NCI-H524 treated with DMSO at 0.1 percent for 48 hours (cell line): Measurements from ENCODE around the gene DRC7.
"Not testable (repeated sequence)": the region's sequence is repeated elsewhere in the genome, so short reads cannot be mapped to it uniquely, and the experiment has no call there.

Source experiments
- DNase-seq: peaks from one replicate; lab custom pipeline; 2025; lab: John Stamatoyannopoulos, UW

DRC7 gene

DNA sequence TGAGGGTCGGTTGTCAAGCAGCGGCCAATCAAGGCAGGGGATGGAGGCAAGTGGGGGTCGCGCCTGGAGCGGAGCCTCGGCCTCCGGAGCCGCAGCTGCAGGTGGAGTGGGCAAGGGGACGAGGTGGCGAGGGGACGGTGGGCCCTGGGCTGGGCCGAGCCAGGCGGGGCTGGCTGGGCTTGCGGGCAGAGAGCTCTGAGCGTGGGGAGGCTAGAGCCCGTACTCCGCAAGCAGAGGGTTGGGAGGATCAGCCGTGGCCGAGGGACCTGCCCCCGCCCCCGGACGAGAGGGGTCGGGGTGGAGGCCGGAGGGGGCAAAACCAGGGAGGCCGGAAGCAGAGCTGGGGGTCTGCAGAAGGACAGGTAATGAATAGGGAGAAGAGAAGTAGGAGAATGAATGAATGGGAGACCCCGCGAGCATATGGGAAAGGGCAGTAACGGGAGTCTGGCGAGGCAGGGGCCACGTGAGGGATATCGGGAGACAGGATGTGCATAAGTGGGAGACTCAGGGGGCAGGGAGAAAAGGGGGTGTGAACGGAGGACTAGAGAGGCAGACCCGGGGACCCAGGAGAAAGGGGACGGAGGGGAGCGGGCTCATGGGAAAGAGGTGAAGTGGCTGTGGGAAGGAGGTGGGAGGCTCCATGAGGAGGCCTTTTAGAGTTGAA is 41.3 kb downstream of the DRC7 start, which contains the start of gene KATNB1:
Gene KATNB1 (plus strand): TSS at position 16 of the 664 bp plus-strand sequence. CDS start 1,474 bp downstream, outside the sequence.
- DNase-seq: no peak

DNA sequence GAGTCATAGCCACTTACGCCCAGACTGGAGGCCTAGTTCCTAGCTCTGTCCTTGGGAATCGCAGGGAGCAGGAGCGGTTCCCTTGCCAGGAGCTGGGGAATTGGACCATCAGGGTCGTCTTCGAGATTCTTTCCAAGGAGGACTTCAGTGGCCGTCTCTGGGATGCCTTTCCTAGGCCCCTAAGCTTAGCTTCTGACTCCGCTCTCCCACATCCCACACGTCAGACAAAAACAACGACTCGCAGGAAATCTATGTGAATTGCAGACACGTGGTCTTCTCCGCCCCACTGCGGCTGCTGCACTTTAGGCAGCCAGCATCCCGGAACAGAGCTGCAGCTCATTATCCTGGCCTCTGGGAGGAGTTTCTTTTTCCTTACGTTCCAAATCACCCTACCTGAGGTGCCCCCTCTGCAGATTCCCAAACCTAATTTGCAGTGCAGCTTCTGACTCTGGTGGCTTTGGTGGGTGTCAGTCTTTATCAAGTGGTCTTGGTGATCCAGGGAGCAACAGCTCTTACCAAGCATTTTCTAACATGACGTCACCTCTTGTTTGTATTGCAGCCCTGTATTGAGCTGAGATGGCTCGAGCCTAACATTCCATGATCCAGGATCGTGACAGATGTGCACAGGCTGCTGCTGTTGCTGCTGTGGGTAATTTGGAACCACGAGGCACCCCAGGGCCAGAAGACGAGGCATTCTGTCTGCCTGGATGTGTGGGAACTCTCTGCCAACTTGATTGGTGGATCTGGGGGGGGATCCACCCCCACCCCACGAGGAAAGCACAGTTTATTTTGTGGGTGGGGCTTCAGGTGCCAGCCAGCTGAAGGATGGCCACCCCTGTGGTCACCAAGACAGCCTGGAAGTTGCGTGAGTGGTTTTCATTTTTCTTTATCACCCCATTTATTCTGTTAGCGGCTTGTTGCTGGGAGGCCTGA is 42.1 kb downstream of the DRC7 start:
- no peak for DNase-seq

DNA sequence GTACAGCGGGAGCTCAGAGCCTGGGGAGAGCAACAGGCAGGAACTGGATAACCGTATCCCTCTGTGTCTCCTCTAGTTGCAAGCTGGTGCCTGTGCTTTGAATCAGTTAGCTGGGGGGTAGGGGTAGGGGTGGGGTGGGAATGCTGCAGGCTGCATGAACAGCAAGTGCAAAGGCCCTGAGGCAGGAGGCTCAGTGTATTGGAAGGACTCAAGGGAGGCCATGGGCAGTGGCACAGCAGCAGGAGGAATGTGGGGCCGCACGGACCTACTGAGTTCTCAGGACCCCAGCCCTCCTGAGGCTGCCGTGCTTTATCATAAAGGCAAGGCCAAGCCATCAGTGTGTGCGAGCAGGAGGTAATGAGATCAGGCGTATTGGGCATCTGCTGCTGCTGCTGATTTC is 44.2 kb downstream of the DRC7 start:
- no peak for DNase-seq

DNA sequence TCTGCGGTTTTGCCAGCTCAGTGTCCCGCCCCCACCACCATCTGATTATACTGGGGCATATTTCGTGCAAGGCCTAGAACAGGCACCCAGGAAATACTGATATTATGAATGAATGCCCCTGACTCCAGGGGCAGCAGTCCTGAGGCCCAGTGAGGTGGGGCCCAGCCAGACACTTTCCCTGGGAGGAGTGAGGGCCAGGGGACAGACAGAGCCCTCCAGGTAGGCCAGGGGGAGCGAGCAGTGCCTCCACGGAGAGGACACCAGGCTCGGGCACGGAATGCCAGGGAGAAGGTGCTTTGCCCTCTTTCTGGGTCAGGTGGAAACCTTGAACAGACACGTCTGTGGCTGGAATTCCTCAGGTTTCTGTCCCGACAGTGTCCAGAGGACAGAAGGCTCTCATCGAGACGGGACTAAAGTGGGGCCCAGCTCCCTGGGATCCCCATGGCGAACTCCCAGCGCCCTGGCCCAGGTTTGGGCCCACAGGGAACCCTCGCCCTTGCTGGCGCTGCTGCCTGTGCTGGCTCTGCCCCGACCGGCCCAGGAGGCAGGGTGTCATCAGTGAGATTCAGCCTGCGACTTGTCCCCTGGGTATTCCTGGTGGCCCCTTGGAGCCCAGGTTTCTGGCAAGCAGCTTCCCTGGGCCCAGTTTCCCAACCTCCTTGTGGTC is 45.3 kb downstream of the DRC7 start:
- DNase-seq: no peak

DNA sequence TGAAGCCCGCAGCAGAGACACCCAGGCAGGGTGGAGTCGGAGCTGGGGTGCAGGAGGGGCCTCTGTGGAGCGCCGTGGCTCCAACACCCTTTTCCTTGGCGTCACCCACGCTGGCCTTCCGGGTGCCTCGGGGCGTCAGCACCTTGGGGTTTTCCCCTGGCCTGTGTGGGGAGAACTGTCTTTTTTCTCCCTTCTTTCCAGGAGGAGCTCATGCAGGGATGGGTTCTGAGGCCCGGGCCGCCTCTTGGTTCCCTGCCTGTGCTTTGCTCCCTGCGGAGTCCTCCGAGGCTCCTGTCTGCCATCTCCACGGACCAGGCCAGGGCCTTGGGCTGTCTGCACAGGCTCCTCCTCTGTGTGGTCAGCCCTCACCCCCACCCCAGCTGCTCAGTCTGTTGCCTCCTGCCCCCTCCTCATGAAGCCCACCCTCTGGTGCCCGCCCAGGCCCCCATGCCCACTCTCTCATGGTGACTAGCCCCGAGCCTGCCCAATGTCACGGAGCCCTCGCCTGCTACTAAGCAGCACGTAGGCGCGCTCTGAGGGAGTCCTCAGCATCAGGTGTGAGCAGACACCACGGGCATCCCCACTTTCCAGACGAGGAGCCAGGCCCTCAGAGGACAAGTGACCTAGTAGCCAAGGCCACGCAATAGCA is 45.9 kb downstream of the DRC7 start:
- DNase-seq: no peak

DNA sequence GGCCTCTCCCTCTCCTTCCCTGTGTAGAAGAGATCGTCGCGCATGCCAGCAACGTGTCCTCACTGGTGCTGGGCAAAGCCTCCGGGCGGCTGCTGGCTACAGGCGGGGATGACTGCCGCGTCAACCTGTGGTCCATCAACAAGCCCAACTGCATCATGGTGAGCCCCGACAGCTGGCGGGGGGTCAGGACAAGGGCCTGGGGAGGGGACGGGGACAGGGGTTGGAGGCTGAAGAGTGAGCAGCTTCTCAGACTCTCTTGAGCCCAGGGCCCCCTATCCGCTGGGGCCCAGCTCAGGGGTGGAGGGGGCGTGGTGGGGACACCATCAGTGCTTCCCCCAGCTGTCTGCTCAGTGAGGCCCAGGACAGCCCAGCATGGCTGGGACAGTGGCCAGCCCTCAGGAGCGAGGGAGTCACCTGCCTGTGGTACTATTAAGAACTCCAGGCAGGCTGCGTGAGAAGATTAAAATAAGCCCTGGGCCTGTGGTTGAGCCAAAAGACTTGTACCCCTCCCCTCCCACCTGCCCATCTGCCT is 47.1 kb downstream of the DRC7 start:
- peak; percentile 91 for DNase-seq

DNA sequence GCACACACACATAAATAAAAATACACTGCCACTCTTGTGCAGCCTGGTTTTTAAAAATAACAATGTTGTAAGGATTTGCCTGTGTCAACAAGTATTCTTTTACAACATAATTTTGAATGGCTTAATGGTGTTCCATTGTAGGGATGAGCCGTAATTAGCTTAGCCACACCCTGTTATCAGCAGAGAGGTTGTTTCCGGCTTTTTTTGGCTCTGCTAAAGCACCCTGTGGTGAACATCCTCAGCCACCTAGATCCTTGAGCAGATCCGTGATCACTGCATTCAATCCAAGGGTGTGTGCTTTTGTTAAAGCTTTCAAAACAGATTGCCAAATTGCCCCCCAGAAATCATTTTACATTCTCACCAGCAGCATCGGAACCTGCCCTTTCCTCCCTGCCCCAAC is 47.9 kb downstream of the DRC7 start:
- no peak for DNase-seq

DNA sequence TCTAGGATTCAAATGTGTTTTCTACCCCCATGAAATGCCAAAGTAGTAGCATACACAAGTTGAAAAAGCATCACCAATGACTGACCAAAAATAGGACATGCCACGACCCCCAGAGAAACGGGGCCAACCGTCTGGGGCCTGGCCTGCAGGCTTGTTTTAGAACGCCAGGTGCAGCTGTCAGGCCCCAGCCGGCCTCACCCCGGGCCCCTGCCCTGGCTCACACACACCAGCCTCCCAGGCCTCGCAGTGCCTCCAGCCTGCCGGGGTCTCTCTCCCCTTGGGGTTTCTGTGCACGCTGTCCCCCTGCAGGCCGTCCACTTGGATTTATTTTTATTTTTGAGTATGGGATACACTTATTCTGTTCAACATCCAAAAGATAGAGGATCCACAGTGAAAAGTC is 48.9 kb downstream of the DRC7 start:
- no peak for DNase-seq

DNA sequence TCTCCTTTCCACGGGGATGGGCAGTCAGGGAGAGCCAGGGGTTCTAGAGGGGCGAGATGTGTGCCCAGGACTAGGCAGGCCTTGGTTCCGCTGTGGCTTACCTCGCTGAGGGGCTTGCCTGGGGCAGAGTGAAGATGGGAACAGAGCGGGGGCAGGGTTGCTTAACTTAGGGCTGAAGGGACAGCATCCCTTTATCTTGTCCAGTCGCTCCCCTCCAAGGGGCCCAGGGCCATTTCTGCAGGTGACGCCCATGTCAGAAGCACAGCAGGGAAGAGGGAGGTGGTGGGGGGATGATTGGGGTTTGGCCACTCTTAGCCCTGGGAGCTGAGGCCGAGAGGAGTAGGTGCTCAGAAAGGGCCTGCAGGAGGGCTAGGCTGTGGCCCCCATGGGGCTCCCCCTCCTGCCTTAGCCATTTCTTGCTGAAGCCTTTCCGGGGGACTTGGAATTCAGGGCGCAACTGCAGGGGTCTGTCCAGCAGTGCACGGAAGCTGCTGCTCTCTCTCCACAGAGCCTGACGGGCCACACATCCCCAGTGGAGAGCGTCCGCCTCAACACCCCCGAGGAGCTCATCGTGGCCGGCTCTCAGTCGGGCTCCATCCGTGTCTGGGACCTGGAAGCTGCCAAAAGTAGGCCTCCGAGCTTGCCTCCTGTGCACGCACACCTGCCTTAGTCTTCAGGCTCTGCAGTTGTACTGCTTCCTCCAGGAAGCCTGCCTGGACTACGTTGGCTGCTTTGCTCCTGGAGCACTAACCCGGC is 49.5 kb downstream of the DRC7 start:
- DNase-seq: no peak

DNA sequence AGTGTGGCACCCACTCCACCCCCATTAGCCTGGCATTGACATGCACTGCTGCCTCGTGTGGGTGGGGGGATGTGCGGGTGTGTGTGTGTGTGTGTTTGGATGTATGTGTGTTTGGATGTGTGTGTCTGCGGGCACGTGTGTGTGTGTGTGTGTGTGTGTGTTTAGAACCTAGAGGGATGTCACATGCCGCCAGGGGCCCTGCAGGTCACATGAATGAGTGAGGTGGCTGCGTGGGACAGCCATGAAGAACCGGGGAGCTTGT is 50.0 kb downstream of the DRC7 start:
- DNase-seq: no peak

DNA sequence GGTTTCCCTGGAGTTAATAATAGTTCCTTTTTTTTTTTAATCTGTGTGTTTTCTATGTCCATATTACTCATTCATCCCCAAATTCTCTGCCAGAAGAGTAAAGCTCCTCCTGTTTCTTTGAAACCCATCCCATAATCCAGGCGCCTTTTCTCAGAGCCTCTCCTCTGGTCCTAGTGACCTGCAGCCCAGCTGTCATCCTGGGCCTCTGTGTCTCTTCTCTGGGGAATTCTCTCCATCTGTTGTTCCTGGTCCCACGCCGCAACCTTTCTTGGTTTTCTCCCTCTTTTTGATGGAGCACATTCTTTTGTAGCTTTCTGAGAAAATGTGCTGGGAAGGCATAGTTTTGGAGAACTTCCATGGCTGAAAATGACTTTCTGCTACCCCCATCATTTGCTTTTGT is 51.2 kb downstream of the DRC7 start:
- peak; percentile 42 for DNase-seq

DNA sequence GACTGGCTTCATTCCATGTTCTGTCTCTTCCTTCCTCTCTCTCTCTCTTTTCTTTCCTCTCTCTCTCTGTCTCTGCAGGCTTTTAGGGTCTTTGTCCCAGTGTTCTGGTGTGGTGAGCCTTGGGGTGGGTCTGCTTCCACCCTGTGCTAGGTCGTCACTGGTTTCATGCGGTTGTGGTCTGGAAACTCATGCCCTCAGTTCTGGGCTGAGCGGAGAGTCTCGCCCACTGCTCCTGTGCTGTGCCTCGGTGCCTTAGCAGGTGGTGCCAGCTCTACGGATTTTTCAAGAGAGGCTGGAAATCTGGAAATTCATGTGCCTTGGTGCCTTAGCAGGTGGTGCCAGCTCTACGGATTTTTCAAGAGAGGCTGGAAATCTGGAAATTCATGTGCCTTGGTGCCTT is 51.7 kb downstream of the DRC7 start:
- DNase-seq: not testable (repeated sequence)

DNA sequence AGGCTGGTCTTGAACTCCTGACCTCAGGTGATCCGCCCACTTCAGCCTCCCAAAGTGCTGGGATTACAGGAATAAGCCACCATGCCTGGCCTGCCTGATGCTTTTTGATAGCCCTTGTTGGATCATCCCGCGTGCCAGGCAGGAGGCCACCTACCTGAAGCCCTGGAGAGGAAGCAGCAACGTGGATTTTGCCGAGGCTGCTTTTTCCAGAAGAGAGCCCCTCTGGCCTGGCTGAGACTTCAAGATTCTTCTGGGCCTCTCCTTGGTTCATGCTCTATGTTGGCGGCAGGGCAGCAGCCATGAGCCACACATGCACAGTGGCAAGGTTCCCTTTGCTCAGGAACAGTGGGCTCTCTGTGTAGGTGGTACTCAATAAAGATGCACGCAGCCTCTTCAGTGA is 52.5 kb downstream of the DRC7 start:
- DNase-seq: no peak

DNA sequence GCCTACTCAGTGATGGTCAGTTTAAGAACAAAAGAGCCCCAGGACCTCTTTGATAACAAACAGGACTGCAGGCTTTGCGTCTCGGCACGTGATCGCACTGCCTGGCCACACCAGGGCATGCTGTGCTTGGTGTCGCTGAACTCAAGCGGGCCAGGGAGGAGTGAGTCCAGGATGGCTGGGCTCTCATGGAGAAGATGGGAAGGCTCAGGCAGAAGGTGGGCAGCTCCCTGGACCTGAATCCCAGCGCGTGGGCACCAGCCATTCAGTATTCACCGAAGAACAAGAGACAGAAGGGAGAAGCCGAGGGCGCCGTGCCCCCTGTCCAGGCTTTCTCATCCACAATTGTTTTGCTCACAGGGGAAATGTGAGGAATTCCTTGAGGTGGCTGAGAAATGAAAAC is 52.9 kb downstream of the DRC7 start:
- no peak for DNase-seq

DNA sequence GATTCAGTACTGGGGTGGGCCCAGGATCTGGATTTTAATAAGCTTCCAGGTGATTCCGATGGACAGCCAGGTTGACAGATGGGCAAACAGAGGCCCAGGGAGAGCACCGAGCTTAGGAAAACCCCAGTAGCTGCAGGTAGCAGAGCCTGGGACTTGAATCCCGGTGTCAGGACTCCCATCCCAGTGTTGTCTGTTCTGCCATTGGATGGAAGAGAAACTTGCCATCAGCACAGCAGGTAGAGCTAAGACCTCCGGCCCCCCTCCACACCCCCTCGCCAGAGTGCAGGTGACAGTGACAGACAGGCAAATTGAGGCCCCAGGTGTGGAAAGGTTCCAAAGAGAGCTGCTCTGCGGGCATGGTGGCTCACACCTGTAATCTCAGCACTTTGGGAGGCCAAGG is 53.4 kb downstream of the DRC7 start:
- no peak for DNase-seq

DNA sequence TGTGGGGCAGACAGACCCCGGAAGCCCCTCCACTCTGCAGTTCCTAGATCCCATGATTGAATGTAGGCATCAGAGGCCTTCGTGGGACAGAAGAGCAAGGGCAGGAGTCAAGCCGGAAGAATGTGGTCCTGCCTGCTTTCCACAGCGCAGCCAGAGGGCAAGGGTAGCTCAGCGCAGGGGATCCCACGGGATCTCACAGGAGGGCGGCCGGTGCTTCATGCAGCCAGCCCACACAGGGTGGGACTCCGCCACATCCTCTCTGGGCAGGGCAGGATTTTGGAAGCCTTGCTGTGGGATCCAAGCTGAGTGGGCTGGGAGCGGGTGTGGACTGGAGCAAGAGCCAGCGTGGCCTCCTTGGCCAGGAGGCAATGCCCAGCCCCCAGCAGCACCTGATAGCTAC is 54.0 kb downstream of the DRC7 start:
- DNase-seq: no peak

DNA sequence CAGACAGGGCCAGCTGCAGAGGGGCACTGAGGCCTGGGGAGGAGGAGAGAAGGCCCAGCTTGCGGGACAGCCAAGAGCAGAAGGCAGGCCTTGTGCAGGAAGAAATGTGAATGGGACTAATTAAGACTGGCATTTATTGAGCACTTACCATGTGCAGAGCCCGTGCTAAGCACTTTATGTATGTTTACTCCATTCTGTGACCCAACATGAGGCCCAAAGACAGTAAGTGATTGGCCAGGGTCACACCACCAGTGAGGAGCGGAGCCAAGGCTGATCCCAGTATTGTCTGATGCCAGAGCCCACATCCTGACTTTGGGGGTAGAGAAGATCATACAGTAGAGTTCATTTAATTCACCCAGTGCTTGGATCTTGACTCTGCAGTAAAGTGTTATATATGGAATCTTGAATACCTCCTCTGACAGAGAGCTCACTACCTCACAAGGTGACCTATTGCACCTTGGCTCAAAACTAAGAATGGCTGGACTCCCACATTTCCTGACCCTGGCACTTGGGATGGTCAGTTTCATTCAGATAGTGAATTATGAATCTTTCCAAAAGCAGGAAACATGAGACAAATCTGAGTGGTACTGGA is 54.6 kb downstream of the DRC7 start:
- DNase-seq: no peak

DNA sequence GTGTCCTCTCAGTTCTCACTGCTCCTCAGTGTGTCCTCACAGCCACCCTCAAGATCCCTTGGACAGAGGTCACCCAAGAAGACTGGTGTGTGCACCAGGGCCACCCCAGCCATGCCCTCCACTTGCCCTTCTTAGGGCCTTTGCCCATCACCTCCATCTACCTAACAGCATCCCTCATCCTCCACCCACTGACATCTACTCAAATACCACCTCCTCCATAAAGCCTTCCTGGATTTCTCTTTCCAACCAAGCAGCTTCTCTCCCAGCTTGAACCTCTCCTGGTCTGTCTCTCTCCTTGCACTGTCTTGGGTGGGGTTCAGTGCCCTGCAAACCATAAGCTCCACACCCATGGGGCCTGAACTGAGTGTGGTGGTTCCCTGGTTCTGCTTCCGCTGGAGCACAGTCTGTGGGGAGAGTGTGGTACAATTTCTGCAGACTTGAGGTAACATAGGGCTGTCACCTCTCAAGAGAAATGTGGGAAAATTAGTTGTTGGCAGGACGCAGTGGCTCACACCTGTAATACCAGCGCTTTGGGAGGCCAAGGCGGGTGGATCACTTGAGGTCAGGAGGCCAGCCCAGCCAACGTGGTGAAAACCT is 55.3 kb downstream of the DRC7 start:
- no peak for DNase-seq

DNA sequence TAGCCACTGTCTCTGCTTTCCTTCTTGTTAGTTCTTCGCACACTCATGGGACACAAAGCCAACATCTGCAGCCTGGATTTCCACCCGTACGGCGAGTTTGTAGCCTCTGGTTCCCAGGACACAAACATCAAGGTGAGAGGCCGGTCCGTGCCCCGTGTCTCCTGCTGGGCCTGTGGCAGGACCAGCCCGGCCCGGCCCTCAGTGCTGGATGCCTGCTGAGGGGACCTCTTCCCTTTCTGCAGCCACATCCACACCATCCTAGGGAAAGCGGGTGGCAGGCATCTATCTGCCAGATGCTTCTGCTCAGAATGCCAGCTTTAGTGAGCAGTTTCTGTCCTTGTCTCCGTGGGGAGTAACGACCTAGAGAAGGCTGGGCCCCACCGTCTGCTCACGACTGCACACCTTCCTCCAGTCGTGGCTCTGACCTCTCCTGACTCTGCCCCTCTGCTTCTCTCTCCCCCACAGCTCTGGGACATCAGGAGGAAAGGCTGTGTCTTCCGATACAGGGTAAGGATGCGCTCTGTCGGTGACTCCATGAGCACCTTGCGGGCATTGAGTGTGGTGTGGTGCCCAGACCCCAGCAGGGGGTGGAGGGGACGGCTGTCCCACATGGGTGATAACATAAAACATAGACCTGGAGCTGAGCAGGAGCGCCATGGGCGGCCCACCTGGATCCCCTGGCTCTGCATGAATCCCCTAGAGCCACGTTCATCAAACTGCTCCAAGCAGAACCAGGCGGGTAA is 56.4 kb downstream of the DRC7 start:
- no peak for DNase-seq
